NAMALWA (cell line): Measurements from ENCODE around the gene PRPH.

Experiments
- DNase-seq: peaks from one replicate; pipeline ENCODE4 v3.0.0-alpha.2; 2015; ENCODE audit warnings: low spot score

Gene PRPH

GRCh38 chr12:49346659-49347310, 51.8 kb downstream of the PRPH start, which contains the start of gene DNAJC22:
DNAJC22 (plus strand) TSS chr12:49346888; CDS start chr12:49348873, 1,985 bp downstream.
- DNase-seq, result no peak

- peak; percentile 82 for DNase-seq
Observed at GRCh38 chr12:49347311-49348193, 52.6 kb downstream of the PRPH start.
